Vagina (tissue), 2 donors: Measurements from ENCODE around the gene ZSCAN10. TPM values are rescaled to one million over a fixed set of nuclear protein-coding genes. Genes with fewer than 3 reads are reported as not detected.
"Not testable (repeated sequence)": the region's sequence is repeated elsewhere in the genome, so short reads cannot be mapped to it uniquely, and the experiment has no call there.

Experiments used
- DNase-seq, 2 donors: peaks; one replicate each; pipeline ENCODE4 v3.0.0-alpha.2; 2017; ENCODE audit errors: extremely low spot score in 2 of 2
- H3K27ac ChIP-seq: fragments of 200-600 bp; sonication (generic); one replicate; pipeline ENCODE4 v1.5.1; 2019
- H3K27me3 ChIP-seq: fragments of 200-600 bp; sonication (generic); one replicate; pipeline ENCODE4 v1.5.1; 2019
- H3K36me3 ChIP-seq, 2 donors: fragments of 200-600 bp; sonication (generic); one replicate each; pipeline ENCODE4 v1.5.1; 2017 to 2019
- H3K4me1 ChIP-seq: fragments of 200-600 bp; sonication (generic); one replicate; pipeline ENCODE4 v1.5.1; 2019
- H3K4me3 ChIP-seq, 2 donors: fragments of 200-600 bp; sonication (generic); 1 replicate in 1 of 2; 2 replicates in 1 of 2; pipeline ENCODE4 v1.5.1; 2016 to 2019
- H3K9me3 ChIP-seq: fragments of 200-600 bp; sonication (generic); one replicate; pipeline ENCODE4 v1.5.1; 2019
- POLR2A ChIP-seq, 2 donors: fragments of 450-650 bp; IDR thresholded peaks; one replicate each; pipeline ENCODE4 v1.6.1; 2017; ENCODE audit warnings: antibody characterized with exemption in 2 of 2, mild to moderate bottlenecking in 2 of 2, moderate library complexity in 2 of 2
- POLR2AphosphoS5 ChIP-seq, 2 donors: sonication (generic); formaldehyde crosslinking; IDR thresholded peaks; one replicate each; pipeline ENCODE4 v1.9.0; 2017; ENCODE audit warnings: antibody characterized with exemption in 2 of 2, mild to moderate bottlenecking in 2 of 2, low read depth in 1 of 2; ENCODE audit not compliant: insufficient read depth in 1 of 2
- intact Hi-C: fragments of 100-400 bp; cut with DNase I; formaldehyde crosslinking; loops from one replicate; pipeline ENCODE4 v1.15.1; 2023
- total RNA-seq: library from RNA; depleted of rRNA; stranded (reverse); fragments of >200 nt; gene quantifications from one replicate; pipeline ENCODE4 v1.2.3, GENCODE V29; 2016
- TF ChIP-seq, protein P1 (sequence below), 3 experiments: fragments of 450-650 bp in 2 of 3; fragments of 200-600 bp in 1 of 3; sonication (generic) in 1 of 3; IDR thresholded peaks; one replicate each; pipeline ENCODE4 v1.5.1; 2017 to 2019; ENCODE audit warnings: antibody characterized with exemption in 3 of 3, mild to moderate bottlenecking in 2 of 3, moderate library complexity in 2 of 3

The ZSCAN10 gene
- total RNA-seq, 1 donor from 2014 or later, result not detected

GRCh38 chr16:3074860-3075522 is 24.1 kb downstream of the ZSCAN10 start:
- no peaks in the 10 kb centered on the region for H3K36me3 ChIP-seq
- intact Hi-C loops, result no loop called here
- H3K27me3 ChIP-seq, result no peaks in the 10 kb centered on the region
- H3K4me3 ChIP-seq, result no peak overlapping the region
- TF ChIP-seq POLR2A (IDR thresholded peaks at IDR 0.05), result no peak
- TF ChIP-seq, protein P1, sequence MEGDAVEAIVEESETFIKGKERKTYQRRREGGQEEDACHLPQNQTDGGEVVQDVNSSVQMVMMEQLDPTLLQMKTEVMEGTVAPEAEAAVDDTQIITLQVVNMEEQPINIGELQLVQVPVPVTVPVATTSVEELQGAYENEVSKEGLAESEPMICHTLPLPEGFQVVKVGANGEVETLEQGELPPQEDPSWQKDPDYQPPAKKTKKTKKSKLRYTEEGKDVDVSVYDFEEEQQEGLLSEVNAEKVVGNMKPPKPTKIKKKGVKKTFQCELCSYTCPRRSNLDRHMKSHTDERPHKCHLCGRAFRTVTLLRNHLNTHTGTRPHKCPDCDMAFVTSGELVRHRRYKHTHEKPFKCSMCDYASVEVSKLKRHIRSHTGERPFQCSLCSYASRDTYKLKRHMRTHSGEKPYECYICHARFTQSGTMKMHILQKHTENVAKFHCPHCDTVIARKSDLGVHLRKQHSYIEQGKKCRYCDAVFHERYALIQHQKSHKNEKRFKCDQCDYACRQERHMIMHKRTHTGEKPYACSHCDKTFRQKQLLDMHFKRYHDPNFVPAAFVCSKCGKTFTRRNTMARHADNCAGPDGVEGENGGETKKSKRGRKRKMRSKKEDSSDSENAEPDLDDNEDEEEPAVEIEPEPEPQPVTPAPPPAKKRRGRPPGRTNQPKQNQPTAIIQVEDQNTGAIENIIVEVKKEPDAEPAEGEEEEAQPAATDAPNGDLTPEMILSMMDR (IDR thresholded peaks at IDR 0.05), result no peak
- no peak for TF ChIP-seq POLR2AphosphoS5 (IDR thresholded peaks at IDR 0.05; ENCODE audit: insufficient read depth in 1 of 2, low read depth in 1 of 2)
- no peak for DNase-seq
- no peaks in the 10 kb centered on the region for H3K4me1 ChIP-seq
- no peak overlapping the region for H3K27ac ChIP-seq
- no peaks in the 10 kb centered on the region for H3K9me3 ChIP-seq

DNA sequence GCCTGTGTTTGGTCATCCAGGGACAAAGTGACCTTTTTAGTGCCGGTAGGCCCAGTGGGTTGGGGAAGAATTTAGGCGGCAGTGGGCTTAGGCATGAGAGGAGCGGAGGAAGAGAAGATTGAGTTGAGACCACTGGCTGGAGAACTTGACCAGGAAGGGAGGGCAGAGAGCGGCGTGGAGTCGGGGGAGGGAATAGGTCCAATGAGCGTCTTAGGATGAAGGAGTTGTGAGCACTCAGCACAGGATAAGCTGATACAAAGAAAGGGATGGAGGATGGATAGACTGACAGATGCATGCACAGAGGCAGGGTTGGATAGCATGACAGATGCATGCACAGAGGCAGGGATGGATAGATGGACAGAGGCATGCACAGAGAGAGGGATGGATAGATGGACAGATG is 25.6 kb downstream of the ZSCAN10 start:
- DNase-seq, result peak in 1 of 2 donors; percentile 74
- intact Hi-C loops, result no loop called here
- Histone ChIP-seq H3K4me3 (no peak overlapping the region), H3K27me3 (no peaks in the 10 kb centered on the region), H3K4me1 (no peaks in the 10 kb centered on the region), H3K9me3 (no peaks in the 10 kb centered on the region), H3K27ac (no peak overlapping the region), H3K36me3 (no peaks in the 10 kb centered on the region)
- TF ChIP-seq POLR2AphosphoS5 (IDR thresholded peaks at IDR 0.05; ENCODE audit: insufficient read depth in 1 of 2, low read depth in 1 of 2) (no peak), POLR2A (IDR thresholded peaks at IDR 0.05) (no peak)
- TF ChIP-seq, protein P1 (IDR thresholded peaks at IDR 0.05), result no peak

- not testable (repeated sequence) for H3K9me3 ChIP-seq, H3K36me3 ChIP-seq, H3K27ac ChIP-seq
Measured at GRCh38 chr16:3072576-3073263, 26.4 kb downstream of the ZSCAN10 start.

GRCh38 chr16:3072148-3072547 is 26.9 kb downstream of the ZSCAN10 start:
- H3K4me3 ChIP-seq, H3K9me3 ChIP-seq, H3K4me1 ChIP-seq, DNase-seq, H3K27me3 ChIP-seq, H3K27ac ChIP-seq, intact Hi-C loops, H3K36me3 ChIP-seq: not testable (repeated sequence)

More at GRCh38 chr16:3072576-3073263, 26.4 kb downstream of the ZSCAN10 start:
- DNase-seq, intact Hi-C loops, H3K4me1 ChIP-seq, H3K4me3 ChIP-seq, H3K27me3 ChIP-seq: not testable (repeated sequence)

- no peaks in the 10 kb centered on the region for H3K9me3 ChIP-seq
- TF ChIP-seq, protein P1 (IDR thresholded peaks at IDR 0.05), result no peak
- TF ChIP-seq POLR2AphosphoS5 (IDR thresholded peaks at IDR 0.05; ENCODE audit: insufficient read depth in 1 of 2, low read depth in 1 of 2) (no peak), POLR2A (IDR thresholded peaks at IDR 0.05) (no peak)
- no peak overlapping the region for H3K27ac ChIP-seq
- no peaks in the 10 kb centered on the region for H3K27me3 ChIP-seq
- intact Hi-C loops, result no loop called here
- peak in 1 of 2 donors; percentile 81 for DNase-seq
- H3K4me1 ChIP-seq, result no peaks in the 10 kb centered on the region
- no peaks in the 10 kb centered on the region for H3K36me3 ChIP-seq
- no peak overlapping the region for H3K4me3 ChIP-seq
Measured at GRCh38 chr16:3071655-3072054, 27.4 kb downstream of the ZSCAN10 start.

DNA sequence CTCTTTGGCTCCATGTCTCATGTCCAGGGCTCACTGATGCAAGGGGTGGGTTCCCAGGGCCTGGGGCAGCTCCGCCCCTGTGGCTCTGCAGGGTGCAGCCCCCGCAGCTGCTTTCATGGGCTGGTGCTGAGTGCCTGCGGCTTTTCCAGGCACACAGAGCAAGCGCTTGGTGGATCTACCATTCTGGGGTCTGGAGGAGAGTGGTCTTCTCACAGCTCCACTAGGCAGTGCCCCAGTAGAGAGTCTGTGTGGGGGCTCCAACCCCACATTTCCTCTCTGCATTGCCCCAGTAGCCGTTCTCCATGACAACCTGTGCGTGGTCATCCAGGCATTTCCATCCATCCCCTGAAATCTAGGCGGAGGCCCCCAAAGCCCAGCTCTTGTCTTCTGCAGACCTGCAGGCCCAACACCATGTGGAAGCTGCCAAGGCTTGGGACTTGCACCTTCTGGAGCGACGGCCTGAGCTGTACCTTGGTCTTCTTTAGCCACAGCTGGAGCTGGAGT is 28.4 kb downstream of the ZSCAN10 start:
- Histone ChIP-seq H3K4me3 (no peak overlapping the region), H3K9me3 (no peaks in the 10 kb centered on the region), H3K4me1 (peaks cover 5% of the 10 kb centered on the region), H3K27me3 (no peaks in the 10 kb centered on the region), H3K27ac (no peak overlapping the region), H3K36me3 (no peaks in the 10 kb centered on the region)
- no peak for DNase-seq
- intact Hi-C loops, result no loop called here
- TF ChIP-seq POLR2A (IDR thresholded peaks at IDR 0.05), result no peak
- TF ChIP-seq, protein P1 (IDR thresholded peaks at IDR 0.05), result no peak
- TF ChIP-seq POLR2AphosphoS5 (IDR thresholded peaks at IDR 0.05; ENCODE audit: insufficient read depth in 1 of 2, low read depth in 1 of 2), result no peak

DNA sequence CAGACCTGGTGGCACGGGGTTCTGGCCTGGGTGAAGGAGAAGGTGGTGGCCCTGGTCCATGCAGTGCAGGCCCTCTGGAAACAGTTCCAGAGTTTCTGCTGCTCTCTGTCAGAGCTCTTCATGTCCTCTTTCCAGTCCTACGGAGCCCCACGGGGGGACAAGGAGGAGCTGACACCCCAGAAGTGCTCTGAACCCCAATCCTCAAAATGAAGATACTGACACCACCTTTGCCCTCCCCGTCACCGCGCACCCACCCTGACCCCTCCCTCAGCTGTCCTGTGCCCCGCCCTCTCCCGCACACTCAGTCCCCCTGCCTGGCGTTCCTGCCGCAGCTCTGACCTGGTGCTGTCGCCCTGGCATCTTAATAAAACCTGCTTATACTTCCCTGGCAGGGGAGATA is 29.9 kb downstream of the ZSCAN10 start:
- DNase-seq, H3K9me3 ChIP-seq, H3K36me3 ChIP-seq, H3K27ac ChIP-seq, H3K27me3 ChIP-seq, H3K4me3 ChIP-seq, intact Hi-C loops: not testable (repeated sequence)
- peaks cover 14% of the 10 kb centered on the region for H3K4me1 ChIP-seq
